Stimulated activated naive CD8-positive, alpha-beta T cell treated with anti-CD3 and anti-CD28 coated beads, Interleukin-15, Interleukin-2, amounts not matched to agents 100 ng/mL and 50 ng/mL, for 24 hours (primary cell): ENCODE measurements around the gene TMC7.

Source experiments
- H3K27ac Mint-ChIP-seq: one replicate; pipeline ENCODE4 v1.8.0; 2021; ENCODE audit warnings: mild to moderate bottlenecking, mixed read lengths
- H3K27me3 Mint-ChIP-seq: one replicate; pipeline ENCODE4 v1.8.0; 2021; ENCODE audit warnings: mixed read lengths
- H3K36me3 Mint-ChIP-seq: one replicate; pipeline ENCODE4 v1.8.0; 2021; ENCODE audit warnings: low read depth, mixed read lengths
- H3K4me1 Mint-ChIP-seq: one replicate; pipeline ENCODE4 v1.8.0; 2021; ENCODE audit warnings: low read depth, mixed read lengths
- H3K4me3 Mint-ChIP-seq: one replicate; pipeline ENCODE4 v1.8.0; 2021; ENCODE audit warnings: mild to moderate bottlenecking, mixed read lengths
- H3K9me3 Mint-ChIP-seq: one replicate; pipeline ENCODE4 v1.8.0; 2021; ENCODE audit warnings: mixed read lengths

The TMC7 gene

DNA sequence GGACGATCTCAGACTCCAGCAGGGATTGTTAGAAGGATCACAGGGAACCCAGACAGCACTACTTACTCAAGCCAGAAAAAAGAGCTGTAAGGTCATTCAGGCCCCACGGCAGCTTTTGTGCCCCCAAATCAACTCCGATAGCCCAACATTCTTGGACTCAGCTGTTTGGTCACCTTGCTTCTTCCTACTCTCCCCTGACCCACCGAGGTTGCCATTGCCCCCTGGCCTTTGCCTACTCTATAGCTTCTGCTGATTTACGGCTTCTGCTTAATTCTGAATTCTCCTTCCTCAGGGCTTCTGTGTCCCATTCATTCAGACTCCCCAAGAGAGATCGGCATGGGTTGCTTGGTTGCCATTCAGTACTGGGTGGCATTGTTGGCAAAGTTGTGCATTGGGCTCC is 121.4 kb downstream of the TMC7 start:
- Mint-ChIP-seq H3K9me3 (no peaks in the 10 kb centered on the region), H3K27ac (no peak overlapping the region), H3K4me3 (no peak overlapping the region), H3K27me3 (peaks cover 8% of the 10 kb centered on the region), H3K36me3 (no peaks in the 10 kb centered on the region), H3K4me1 (peaks cover 16% of the 10 kb centered on the region)

DNA sequence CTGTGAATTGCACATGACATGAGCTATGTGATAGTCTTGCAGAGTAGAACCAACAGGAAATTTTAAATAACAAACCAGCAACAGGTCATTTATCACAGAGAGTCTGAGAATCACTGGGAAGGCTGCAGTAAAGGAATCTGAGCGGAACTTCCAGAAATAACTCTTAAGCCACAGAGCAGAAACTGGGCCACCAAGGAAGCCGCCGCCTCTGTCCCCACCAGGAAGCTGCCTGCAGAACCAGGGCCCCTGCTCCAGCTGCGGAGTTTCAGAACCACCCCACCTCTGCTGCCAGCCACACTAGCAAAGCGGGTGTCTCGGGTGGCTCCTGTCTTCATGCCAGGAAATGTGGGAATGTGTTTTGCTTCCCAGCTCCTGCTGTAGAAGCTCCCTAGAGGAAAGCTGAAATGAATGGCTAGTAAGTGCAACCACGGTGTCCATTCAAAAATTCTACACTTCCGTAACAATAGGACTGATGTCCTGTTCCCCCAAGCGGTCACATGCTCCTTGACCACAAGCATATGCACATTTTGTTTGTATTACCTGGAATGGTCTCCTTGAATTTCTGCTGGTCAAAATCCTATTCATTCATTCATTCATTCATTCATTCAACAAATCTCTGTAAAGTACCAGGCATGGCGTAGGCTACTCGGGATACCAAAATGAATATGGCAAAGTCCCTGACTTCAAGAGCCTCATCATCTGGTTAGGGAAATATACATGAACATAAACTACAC is 122.3 kb downstream of the TMC7 start:
- no peak overlapping the region for H3K4me3 Mint-ChIP-seq
- H3K27ac Mint-ChIP-seq: no peak overlapping the region
- peaks cover 8% of the 10 kb centered on the region for H3K27me3 Mint-ChIP-seq
- no peaks in the 10 kb centered on the region for H3K9me3 Mint-ChIP-seq
- no peaks in the 10 kb centered on the region for H3K36me3 Mint-ChIP-seq
- peaks cover 16% of the 10 kb centered on the region for H3K4me1 Mint-ChIP-seq

DNA sequence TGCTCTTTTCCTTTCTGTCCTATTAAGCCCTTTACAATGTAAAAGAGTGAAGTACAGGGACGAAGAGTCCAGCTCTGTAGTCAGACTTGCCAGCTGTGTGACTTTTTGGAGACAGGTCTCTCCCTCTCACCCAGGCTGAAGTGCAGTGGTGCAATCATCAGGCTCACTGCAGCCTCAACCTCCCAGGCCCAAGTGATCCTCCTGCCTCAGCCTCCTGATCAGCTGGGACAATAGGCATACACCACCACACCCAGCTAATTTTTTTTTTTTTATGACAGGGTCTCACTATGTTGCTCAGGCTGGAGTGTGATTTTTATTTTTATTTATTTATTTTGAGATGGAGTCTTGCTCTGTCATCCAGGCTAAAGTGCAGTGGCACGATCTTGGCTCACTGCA is 122.9 kb downstream of the TMC7 start:
- Mint-ChIP-seq H3K9me3 (no peaks in the 10 kb centered on the region), H3K27me3 (peaks cover 8% of the 10 kb centered on the region), H3K4me1 (peaks cover 16% of the 10 kb centered on the region), H3K36me3 (no peaks in the 10 kb centered on the region), H3K4me3 (no peak overlapping the region), H3K27ac (no peak overlapping the region)

DNA sequence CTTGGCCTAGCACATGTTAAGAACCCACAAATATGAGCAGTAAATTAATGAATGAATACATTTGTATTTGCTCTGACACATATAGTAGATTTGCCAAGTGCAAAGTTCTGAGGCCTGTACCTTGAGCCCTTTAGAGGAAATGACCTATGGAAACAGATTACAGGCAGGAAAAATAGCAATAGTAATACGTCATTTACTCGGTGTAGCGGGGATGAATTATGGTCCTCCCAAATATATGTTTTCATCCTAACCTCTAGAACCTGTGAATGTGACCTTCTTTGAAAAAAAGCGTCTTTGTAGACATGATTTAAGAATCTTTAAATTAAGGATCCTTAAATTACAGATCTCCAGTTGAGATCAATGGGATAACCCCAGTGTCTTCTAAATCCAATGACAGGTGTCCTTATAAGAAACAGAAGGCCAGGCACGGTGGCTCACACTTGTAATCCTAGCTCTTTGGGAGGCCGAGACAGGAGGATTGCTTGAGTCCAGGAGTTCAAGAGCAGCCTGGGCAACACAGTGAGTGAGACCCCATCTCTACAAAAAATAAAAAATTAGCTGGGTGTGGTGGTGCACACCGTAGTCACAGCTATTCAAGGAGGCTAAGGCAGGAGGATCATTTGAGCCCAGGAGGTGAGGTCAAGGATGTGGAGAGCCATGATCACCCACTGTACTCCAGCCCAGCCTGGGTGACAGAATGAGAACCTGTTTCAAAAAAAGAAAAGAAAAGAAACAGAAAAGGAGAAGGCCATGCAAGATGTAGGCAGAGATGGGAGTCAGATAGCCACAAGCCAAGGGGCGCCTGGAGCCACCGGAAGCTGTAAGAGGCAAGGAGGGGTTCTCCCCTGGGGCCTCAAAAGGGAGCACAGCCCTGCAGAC is 124.9 kb downstream of the TMC7 start:
- peaks cover 23% of the 10 kb centered on the region for H3K27me3 Mint-ChIP-seq
- no peak overlapping the region for H3K27ac Mint-ChIP-seq
- no peaks in the 10 kb centered on the region for H3K36me3 Mint-ChIP-seq
- no peaks in the 10 kb centered on the region for H3K9me3 Mint-ChIP-seq
- H3K4me1 Mint-ChIP-seq: peaks cover 21% of the 10 kb centered on the region
- H3K4me3 Mint-ChIP-seq: no peak overlapping the region

DNA sequence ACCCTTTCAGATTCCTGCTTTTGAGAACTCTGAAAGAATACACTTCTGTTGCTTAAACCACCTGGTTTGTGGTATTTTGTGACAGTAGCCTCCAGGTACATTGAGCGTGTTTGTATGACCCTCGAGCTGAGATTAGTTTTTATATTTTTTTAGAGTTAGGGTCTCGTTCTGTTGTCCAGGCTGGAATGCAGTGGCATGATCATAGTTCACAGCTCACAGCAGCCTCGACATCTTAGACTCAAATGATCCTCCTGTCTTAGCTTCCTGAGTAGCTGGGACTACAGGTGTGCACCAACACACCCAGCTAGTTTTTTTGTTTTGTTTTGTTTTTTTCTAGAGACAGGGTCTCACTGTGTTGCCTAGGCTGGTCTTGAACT is 125.5 kb downstream of the TMC7 start:
- H3K27me3 Mint-ChIP-seq: peaks cover 23% of the 10 kb centered on the region
- H3K4me3 Mint-ChIP-seq: no peak overlapping the region
- no peaks in the 10 kb centered on the region for H3K36me3 Mint-ChIP-seq
- peaks cover 21% of the 10 kb centered on the region for H3K4me1 Mint-ChIP-seq
- H3K9me3 Mint-ChIP-seq: no peaks in the 10 kb centered on the region
- H3K27ac Mint-ChIP-seq: no peak overlapping the region

DNA sequence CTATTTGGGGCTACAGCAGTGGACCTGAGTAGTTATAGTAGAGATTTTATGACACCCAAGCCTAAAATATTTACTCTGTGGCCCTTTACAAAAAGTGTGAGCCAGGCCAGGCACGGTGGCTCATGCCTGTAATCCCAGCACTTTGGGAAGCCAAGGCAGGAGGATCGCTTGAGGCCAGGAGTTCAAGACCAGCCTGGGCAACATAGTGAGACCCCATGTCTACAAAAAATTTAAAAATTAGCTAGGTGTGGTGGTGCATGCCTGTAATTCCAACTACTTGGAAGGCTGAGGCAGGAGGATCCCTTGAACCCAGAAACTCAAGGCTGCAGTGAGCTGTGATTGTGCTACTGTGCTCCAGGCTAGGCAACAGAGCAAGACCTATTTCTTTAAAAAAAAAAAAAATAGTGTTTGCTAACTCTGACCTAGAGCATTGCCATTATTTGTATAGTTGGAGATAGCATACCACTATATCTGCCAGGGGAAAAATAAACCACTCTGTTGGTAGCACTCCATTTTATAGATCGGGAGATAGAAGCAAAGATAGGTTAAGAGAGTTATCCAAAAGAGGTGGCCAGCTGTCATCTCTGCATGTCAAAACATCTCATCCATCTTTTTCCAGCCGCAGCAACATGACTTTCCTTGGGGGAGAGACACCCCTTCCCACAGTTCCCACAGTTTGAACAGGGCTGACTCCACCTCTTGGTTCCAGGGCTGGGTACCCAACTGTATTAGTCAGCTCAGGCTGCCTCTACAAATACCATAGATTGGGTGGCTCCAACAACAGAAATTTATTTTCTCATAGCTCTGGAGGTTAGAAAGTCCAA is 127.0 kb downstream of the TMC7 start:
- Mint-ChIP-seq H3K36me3 (no peaks in the 10 kb centered on the region), H3K27me3 (peaks cover 27% of the 10 kb centered on the region), H3K9me3 (no peaks in the 10 kb centered on the region), H3K4me3 (no peak overlapping the region), H3K27ac (no peak overlapping the region), H3K4me1 (peaks cover 25% of the 10 kb centered on the region)

DNA sequence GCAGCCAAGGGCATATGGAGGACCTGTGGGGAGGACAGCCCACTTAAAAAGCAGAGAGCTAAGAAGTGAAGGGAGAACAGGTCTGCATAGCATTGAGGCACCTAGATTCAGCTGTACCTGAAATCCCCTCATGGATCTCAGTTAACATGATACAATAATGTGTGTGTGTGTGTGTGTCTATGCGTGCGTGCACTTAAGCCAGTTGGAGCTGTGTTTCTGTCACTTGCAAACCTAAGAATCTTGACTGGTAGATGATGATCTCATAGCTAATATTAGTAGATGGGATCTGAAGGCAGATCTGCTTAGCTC is 128.3 kb downstream of the TMC7 start:
- Mint-ChIP-seq H3K9me3 (no peaks in the 10 kb centered on the region), H3K4me1 (peaks cover 33% of the 10 kb centered on the region), H3K4me3 (no peak overlapping the region), H3K36me3 (no peaks in the 10 kb centered on the region), H3K27me3 (peaks cover 22% of the 10 kb centered on the region), H3K27ac (no peak overlapping the region)
